Peyer's patch (tissue), 4 donors: ENCODE data around the gene HSD3B2. TPM values are rescaled to one million over a fixed set of nuclear protein-coding genes. Genes with fewer than 3 reads are reported as not detected.

Experiments used
- DNase-seq, 3 donors: peaks; one replicate each; pipeline ENCODE4 v3.0.0-alpha.2; 2017 to 2019
- H3K27ac ChIP-seq, 4 donors: fragments of 200-600 bp; sonication (generic); one replicate each; pipeline ENCODE4 v1.5.1; 2016 to 2019
- H3K27me3 ChIP-seq, 2 donors: fragments of 200-600 bp; sonication (generic); one replicate each; pipeline ENCODE4 v1.5.1; 2019
- H3K36me3 ChIP-seq, 3 donors: fragments of 200-600 bp; sonication (generic); one replicate each; pipeline ENCODE4 v1.5.1; 2016 to 2019
- H3K4me1 ChIP-seq, 4 donors: fragments of 200-600 bp; sonication (generic); one replicate each; pipeline ENCODE4 v1.5.1; 2016 to 2019
- H3K4me3 ChIP-seq, 4 donors: fragments of 200-600 bp; sonication (generic); 1 replicate in 3 of 4; 2 replicates in 1 of 4; pipeline ENCODE4 v1.5.1; 2016 to 2019; ENCODE audit warnings: mild to moderate bottlenecking in 1 of 4
- H3K9me3 ChIP-seq, 4 donors: fragments of 200-600 bp; sonication (generic); one replicate each; pipeline ENCODE4 v1.5.1; 2016 to 2019; ENCODE audit warnings: mild to moderate bottlenecking in 1 of 4
- POLR2A ChIP-seq, 2 donors: fragments of 450-650 bp; IDR thresholded peaks; one replicate each; pipeline ENCODE4 v1.5.1; 2017; ENCODE audit warnings: antibody characterized with exemption in 2 of 2, mild to moderate bottlenecking in 2 of 2, moderate library complexity in 2 of 2
- total RNA-seq, 4 donors: library from RNA; depleted of rRNA; stranded (reverse); fragments of >200 nt; gene quantifications; one replicate each; pipeline ENCODE4 v1.1.0, GENCODE V29; 2016
- TF ChIP-seq, protein P1 (sequence below), 6 experiments: fragments of 450-650 bp in 4 of 6; fragments of 200-600 bp in 2 of 6; sonication (generic) in 1 of 6; IDR thresholded peaks; one replicate each; pipeline ENCODE4 v1.5.1; 2017 to 2019; ENCODE audit warnings: antibody characterized with exemption in 6 of 6, mild to moderate bottlenecking in 3 of 6, moderate library complexity in 1 of 6

The HSD3B2 gene
- total RNA-seq, 4 donors from 2014 or later, result 14.9 to 132 (median 126) TPM; not detected in 1

DNA sequence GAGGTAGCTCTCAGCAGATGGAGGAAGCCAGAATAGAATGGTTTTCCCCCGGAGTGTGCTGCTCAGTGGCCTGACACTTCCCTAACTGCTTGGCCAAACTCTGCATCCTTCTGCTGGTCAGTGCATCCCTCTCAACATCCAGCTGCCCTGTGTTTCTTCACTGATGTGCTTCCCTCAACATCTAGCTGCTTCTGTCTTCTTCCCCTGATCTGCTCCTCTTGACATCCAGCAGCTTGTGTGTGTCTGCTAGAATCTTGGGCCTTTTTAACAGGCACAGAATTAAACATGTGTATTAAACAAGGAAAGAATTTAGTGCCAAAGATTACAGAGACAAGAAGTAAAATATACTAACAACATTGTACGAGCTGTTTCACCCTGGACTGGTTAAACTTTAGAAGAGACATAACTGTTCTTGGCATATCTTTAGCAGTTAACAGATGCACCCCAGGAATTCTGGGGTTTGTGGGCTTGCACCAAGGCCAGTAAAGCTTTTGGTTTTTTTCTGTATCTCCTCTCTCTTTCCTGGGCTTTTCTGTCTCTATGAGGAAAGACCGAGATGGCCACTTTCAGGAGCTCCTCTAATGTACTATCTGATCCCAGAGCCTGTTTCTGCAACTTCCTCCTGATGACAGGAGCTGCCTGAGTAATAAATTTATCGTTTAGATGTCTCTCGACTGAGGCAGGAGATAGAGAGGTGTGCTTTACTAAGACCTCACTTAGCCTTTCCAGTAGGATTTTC lies 57.3 kb downstream of the HSD3B2 start:
- Histone ChIP-seq H3K36me3 (no peaks in the 10 kb centered on the region), H3K4me1 (peaks cover 0 to 17% (median 0%) of the 10 kb centered on the region in 4 donors), H3K9me3 (no peaks in the 10 kb centered on the region), H3K4me3 (no peak overlapping the region), H3K27me3 (no peaks in the 10 kb centered on the region), H3K27ac (no peak overlapping the region)
- TF ChIP-seq, protein P1, sequence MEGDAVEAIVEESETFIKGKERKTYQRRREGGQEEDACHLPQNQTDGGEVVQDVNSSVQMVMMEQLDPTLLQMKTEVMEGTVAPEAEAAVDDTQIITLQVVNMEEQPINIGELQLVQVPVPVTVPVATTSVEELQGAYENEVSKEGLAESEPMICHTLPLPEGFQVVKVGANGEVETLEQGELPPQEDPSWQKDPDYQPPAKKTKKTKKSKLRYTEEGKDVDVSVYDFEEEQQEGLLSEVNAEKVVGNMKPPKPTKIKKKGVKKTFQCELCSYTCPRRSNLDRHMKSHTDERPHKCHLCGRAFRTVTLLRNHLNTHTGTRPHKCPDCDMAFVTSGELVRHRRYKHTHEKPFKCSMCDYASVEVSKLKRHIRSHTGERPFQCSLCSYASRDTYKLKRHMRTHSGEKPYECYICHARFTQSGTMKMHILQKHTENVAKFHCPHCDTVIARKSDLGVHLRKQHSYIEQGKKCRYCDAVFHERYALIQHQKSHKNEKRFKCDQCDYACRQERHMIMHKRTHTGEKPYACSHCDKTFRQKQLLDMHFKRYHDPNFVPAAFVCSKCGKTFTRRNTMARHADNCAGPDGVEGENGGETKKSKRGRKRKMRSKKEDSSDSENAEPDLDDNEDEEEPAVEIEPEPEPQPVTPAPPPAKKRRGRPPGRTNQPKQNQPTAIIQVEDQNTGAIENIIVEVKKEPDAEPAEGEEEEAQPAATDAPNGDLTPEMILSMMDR (IDR thresholded peaks at IDR 0.05), result no peak
- TF ChIP-seq POLR2A (IDR thresholded peaks at IDR 0.05), result no peak
- DNase-seq, result no peak

Other genes with a start within 250 kb of the HSD3B2 start
- under 1 TPM in 1 of 4 donors, not detected in 3; 0.76 TPM for gene HAO2, start 46.4 kb upstream of the HSD3B2 start, total RNA-seq
- 100 to 1,000 TPM in 1 of 4 donors, 10 to 100 TPM in 2, not detected in 1; 61.3 to 121 (median 71.3) TPM for gene HSD3B1, start 92.1 kb downstream of the HSD3B2 start, total RNA-seq
- 1 to 10 TPM; 4.4 to 6.3 (median 5.0) TPM for gene ZNF697, start 233.1 kb downstream of the HSD3B2 start, total RNA-seq